ENCODE data around the gene PDCD2. TPM values are rescaled to one million over a fixed set of nuclear protein-coding genes. Genes with fewer than 3 reads are reported as not detected.

The PDCD2 gene
- total and polyA plus RNA-seq, 9 of the 15 experiments (the other 6 are each of a cell fraction or from before 2014, with no cell fraction given), result 67.3 to 430 (median 318) TPM

DNA sequence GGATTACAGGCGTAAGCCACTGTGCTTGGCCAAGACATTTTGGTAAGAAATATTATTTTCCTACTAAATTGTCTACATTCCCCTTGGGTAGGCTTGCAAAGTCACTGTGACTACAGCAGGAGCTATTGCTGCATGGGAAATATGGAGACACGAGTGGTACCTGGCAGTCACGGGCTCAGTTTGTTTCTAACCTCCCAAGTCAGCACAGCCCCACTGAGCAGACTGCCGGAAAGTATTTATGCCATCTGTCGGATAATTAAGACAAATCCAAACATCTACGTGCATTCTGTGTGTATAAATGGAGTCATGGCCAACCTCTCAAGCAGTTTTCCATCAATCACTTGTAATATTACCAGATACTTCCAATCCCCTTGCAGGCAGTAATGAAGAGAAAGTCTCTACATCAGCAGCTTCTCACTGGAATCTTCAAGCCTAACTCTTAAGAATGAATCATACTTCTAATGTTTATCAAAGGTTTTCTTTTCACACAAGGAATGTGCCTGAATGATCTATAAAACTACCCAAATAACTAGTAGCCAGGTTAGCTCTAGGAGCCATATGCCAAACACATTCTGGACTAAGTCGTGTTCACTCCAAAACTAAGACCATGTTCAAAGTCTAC, 51.5 kb downstream of the PDCD2 start:
- Histone ChIP-seq H3K27me3 (ENCODE audit: control insufficient read depth in 2 of 2, insufficient read depth in 2 of 2, low read length in 2 of 2) (no peaks in the 10 kb centered on the region), H3K36me3 (ENCODE audit: control insufficient read depth, insufficient read depth, low read length) (peaks cover 53% of the 10 kb centered on the region), H3K9me3 (replicated peaks; ENCODE audit: control insufficient read depth, insufficient read depth, low read depth, low read length) (no peaks in the 10 kb centered on the region), H3K27ac (ENCODE audit: extremely low read depth, low read depth, low read length) (no peak overlapping the region), H3K9me1 (ENCODE audit: control insufficient read depth, insufficient read depth, low read length) (no peaks in the 10 kb centered on the region), H3K4me3 (no peak overlapping the region), H3K4me2 (ENCODE audit: insufficient read depth, low read length) (no peak overlapping the region), H3K9ac (ENCODE audit: insufficient read depth in 1 of 2, low read depth in 2 of 2, low read length in 2 of 2) (no peak overlapping the region), H2AFZ (ENCODE audit: low read depth, low read length) (no peak overlapping the region), H4K20me1 (replicated peaks; ENCODE audit: control insufficient read depth, insufficient read depth, low read length) (peaks cover 22% of the 10 kb centered on the region; the same call in 1 of the 2 replicates), H3K79me2 (ENCODE audit: control insufficient read depth, insufficient read depth, low read length) (no peaks in the 10 kb centered on the region), H3K4me1 (replicated peaks in 1 of 2; ENCODE audit: control insufficient read depth in 2 of 2, insufficient read depth in 2 of 2, low read length in 2 of 2) (no peaks in the 10 kb centered on the region)
- DNase-seq (ENCODE audit: extremely low read depth in 1 of 4, low spot score in 3 of 4) (no peak), FAIRE-seq (no peak), ATAC-seq (no peak; the same call in 2 of the 3 replicates)
- in situ Hi-C loops (cut with MboI) (no loop called here), intact Hi-C loops (cut with micrococcal nuclease) (loop anchor here (5.0 kb wide), 1 partner anchor 1576 kb away; no protein-coding TSS in a partner anchor)
- TF ChIP-seq ZNF707 (CRISPR knock-in tag; conservative IDR thresholded peaks at IDR 0.05) (no peak), TFAM (CRISPR knock-in tag; conservative IDR thresholded peaks at IDR 0.05) (no peak), MYNN (IDR thresholded peaks at IDR 0.05) (0 out of 2 replicates have a peak, but pooled peaks have one; percentile 18), MYNN (CRISPR knock-in tag; IDR thresholded peaks at IDR 0.05) (no peak), PREB (CRISPR knock-in tag; IDR thresholded peaks at IDR 0.05) (no peak), SIN3A (IDR thresholded peaks at IDR 0.05; ENCODE audit: borderline replicate concordance in 2 of 2, control insufficient read depth in 1 of 2, low read depth in 2 of 2, low read length in 2 of 2) (no peak), POLR2B (IDR thresholded peaks at IDR 0.05; ENCODE audit: low read depth, partially characterized antibody) (peak; percentile 43), POLR2AphosphoS2 (IDR thresholded peaks at IDR 0.05; ENCODE audit: low read length) (peak; percentile 86)
- ChIA-PET CTCF (ENCODE audit: low intra/inter-chr PET ratio) (no interaction called here), POLR2A (interaction anchor here (0.6 to 1.4 kb wide), 4 partner anchors 9 to 740 kb away, joined by 3 to 9 read pairs (median 4); no protein-coding TSS in a partner anchor)
- WGBS (ENCODE audit: insufficient coverage, low coverage, missing lambda C conversion rate), result 86% methylated on average over 7 of the region's 7 CpGs
- no TSS peak for BruUV-seq (replicated peaks)

Measured in K562 (cell line).